HG03342 (cell line): ENCODE results near the gene MUS81.

Source experiments
- ATAC-seq: cut with Tn5 transposase; IDR thresholded peaks from one replicate; pipeline ENCODE4 v1.9.1; 2021; ENCODE audit warnings: mild to moderate bottlenecking, moderate library complexity; ENCODE audit not compliant: unreplicated experiment

Gene MUS81

GRCh38 chr11:65872586-65873317, 12.5 kb downstream of the MUS81 start, which contains the start of gene EFEMP2:
Gene EFEMP2, minus strand, starts transcription at chr11:65872800. Its CDS starts 446 bp downstream, at chr11:65872354.
- ATAC-seq, result no peak

DNA sequence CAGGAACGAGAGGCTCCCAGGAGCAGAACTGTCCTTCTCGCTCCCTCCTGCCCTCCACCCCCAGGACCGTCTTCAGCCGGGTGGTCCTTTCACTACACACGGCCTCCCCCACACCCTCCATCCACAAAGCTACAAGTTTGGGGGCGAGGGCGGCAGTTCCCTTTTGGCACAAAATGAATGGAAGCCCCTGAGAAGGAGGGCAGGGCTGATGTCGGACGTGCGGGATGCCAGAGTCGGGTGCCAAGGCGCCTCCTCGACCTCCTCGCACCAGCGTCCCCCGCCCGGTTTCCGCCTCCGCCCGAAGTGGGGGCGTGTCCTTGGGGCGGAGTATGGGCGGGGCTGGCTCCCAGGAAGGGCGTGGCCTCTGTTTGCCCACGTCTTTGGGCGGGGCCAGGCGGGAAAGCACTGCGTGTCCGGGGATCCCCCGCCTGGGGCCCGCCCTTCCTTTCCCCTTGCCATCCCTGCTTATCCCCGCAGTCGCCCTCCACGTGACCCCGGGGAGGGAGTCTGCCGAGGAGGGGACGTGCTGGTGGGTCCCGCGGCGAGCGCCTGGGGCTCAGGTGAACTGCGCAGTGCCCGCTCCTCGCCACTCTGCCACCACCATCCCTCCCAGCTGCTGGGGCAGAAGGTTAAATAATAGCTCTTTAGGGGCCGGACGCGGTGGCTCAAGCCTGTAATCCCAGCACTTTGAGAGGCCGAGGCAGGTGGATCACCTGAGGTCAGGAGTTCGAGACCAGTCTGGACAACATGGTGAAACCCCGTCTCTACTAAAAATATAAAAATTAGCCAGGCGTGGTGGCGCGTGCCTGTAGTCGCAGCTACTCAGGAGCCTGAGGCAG, 13.3 kb downstream of the MUS81 start:
- ATAC-seq, result peak; percentile 75

DNA sequence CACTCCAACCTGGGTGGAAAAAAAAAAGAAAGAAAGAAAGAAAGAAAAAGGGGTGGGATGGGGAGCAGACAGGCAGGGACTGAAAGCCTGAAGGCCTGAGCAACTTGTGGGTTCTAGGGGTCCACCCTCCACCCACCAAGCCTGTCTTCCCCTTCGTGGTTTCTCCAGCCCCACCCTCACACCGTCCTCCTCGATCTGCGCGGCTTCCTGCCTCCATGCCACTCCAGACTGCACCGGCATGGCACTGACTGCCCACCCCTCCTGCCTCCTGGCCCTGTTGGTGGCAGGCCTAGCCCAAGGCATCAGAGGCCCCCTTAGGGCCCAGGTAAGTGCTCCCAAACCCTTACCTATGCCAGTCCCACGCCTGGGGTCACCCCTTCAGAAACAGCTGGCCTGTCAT, 19.4 kb downstream of the MUS81 start, which contains the start of gene CTSW:
Gene CTSW, plus strand, starts transcription at position 221 of the 400 bp plus-strand sequence. Its CDS starts 18 bp downstream, at position 239.
- no peak for ATAC-seq

- no peak for ATAC-seq
Observed at GRCh38 chr11:65880027-65880426, 19.8 kb downstream of the MUS81 start.

DNA sequence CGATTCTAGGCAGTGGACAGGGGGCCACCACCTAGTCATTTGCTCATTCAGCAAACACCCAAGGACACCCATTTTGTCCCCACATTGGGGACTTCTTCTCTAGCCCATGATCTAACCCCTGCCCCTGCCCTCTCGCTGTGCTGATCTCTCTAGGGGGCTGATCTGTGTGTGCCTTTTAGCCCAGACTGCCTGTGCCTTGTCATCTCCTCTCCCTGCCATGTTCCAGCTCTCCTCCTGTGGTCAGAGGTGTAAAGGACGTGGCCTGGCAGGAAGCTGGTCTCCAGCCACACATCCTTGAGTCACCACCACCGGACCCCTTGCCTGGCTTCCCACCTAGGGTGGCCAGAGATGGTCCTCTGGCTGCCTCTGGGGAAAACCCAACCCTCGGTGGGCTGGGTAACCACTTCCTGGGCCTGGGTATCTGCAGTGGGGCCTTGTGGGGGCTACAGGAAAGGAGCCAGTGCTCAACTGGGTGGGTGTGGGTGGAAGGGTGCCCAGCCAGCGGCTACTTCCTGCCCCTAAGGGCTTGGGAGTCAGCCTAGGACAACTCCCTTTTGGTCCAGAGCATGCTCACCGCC, 20.7 kb downstream of the MUS81 start:
- no peak for ATAC-seq

DNA sequence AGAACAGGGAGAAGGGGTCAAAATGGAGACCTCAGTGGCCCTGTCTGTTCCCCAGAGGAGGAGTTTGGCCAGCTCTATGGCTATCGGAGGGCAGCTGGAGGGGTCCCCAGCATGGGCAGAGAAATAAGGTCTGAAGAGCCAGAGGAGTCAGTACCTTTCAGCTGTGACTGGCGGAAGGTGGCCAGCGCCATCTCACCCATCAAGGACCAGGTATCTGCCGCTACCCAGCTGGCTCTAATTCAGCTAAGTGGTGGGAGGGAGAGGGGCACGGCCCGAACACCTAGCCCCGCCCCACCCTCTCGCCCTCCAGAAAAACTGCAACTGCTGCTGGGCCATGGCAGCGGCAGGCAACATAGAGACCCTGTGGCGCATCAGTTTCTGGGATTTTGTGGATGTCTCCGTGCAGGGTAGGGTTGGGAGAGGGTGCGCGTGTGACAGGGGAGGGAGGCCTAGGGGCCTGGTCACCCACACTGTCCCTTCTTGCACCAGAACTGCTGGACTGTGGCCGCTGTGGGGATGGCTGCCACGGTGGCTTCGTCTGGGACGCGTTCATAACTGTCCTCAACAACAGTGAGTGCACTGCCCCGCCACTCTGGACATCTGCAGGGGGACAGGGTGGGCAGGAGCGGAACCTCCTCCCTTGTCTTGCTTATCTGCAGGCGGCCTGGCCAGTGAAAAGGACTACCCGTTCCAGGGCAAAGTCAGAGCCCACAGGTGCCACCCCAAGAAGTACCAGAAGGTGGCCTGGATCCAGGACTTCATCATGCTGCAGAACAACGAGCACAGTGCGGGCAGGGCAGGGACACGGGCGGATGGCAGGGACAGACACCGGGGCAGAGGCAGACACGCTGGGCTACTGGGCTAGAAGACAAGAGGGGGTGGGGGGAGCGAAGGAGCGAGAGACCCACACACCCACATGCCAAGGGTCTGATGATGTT, 22.2 kb downstream of the MUS81 start:
- no peak for ATAC-seq

DNA sequence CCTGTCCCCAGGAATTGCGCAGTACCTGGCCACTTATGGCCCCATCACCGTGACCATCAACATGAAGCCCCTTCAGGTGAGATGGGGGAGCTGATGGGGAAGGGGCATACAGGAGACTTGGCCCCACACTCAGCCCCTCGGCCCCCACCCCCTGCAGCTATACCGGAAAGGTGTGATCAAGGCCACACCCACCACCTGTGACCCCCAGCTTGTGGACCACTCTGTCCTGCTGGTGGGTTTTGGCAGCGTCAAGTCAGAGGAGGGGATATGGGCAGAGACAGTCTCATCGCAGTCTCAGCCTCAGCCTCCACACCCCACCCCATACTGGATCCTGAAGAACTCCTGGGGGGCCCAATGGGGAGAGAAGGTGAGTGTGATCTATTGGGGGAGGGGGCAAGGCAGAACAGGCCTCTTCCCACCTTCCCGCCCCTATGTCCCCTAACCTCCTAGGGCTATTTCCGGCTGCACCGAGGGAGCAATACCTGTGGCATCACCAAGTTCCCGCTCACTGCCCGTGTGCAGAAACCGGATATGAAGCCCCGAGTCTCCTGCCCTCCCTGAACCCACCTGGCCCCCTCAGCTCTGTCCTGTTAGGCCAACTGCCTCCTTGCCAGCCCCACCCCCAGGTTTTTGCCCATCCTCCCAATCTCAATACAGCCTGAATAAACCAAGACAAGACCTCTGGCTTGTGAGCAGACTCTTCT, 23.0 kb downstream of the MUS81 start:
- ATAC-seq, result no peak

DNA sequence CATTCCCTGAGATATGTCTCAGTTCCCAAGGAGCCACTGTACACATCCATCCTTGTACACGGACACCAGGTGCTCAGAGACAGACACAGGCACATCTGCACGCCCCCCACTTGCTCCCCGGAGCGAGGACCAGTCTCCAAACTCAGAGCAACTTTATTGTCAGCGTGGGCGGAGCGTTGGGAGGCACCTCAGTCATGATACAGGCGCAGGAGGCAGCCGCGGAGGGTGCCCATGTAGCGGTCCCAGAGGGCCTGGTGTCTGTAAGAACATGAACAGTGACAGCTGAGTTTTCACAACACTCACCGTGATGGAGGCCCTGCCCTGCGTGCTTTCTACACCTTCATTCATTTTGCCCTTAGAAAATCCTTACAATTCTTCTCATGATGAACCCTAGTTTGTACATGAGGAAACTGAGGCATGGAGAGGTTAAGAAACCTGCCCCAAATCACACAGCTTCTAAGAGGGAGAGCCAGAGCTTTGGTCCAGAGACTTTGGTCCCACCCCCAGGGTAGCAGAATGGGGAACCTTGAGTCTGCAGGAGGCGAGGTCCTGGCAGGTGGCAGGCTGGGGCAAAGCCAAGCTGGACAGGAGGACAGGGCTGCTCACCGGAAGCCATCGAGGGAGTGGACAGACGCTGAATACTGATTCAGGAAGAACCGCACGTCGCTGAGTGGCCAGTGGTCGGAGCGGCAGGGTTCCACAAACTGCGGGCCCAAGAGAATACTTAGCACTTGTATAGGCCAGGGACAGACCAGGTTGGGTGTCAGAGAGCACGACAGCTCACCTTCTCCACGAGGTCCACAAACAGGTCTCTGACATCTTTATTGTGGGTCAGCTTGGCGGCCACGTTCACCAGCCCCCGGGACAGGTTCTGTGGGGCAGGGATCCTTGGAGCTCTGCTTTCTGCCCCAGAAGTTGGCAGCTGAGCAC, 23.8 kb downstream of the MUS81 start:
- ATAC-seq, result no peak

- no peak for ATAC-seq
Observed at GRCh38 chr11:65884716-65885092, 24.5 kb downstream of the MUS81 start.

- ATAC-seq, result no peak
Observed at GRCh38 chr11:65885231-65885630, 25.0 kb downstream of the MUS81 start.

GRCh38 chr11:65885808-65886536, 25.7 kb downstream of the MUS81 start:
- no peak for ATAC-seq

GRCh38 chr11:65886826-65887722, 26.8 kb downstream of the MUS81 start:
- ATAC-seq, result no peak

DNA sequence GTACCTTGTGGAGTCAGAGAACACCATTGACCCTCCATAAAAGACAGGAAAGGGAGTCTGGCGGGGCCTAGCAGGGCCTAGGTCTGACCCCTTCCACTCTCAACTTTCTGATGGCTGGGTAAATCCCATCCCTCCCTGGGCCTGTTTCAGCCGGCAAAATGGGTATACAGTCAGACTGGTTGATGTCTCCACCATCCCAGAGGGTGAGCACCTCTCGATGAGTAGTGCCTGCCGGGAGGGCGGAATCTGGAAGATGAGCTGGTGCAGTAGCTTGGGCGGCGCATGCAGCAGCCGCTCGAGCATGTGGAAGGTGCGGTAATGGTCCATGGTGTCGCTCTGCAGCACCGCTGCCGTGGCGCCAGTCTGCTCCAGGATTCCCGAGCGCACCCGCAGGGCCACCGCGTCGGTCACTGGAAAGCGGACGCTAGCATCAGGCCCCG, 27.5 kb downstream of the MUS81 start:
- no peak for ATAC-seq

DNA sequence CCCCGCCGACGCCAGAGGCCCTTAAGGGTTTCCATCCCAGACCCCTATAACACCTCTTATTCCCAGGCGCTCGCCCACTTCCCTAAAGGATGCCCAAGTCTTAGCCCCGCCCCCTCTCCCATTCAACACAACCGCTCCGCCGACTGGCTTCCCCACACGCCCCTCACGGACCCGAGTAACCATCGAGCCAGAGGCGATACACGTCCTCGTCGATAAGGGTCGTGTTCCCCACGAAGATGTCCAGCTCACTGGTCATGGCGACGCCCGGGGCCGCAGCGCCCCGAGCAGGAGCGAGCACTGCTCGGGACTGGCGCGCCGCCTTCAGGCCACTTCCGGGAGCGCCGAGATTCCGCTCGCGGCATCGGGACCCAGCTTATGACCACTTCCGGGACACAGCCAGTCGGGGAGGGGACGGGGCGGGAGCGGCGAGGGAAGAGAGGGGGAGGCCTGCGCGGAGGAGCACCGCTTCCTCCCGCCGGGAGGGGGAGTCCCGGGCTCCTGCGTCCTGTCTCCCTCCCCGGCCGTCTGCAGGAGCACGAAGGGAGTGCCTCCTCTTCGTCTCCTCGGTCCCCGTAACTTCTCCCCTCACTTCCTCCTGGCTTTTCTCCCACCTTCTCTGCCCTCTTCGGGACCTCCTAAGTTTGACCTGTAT, 28.1 kb downstream of the MUS81 start, which contains the start of gene FIBP:
Gene FIBP, minus strand, starts transcription at position 309 of the 652 bp plus-strand sequence. Its CDS starts 53 bp downstream, at position 256.
- ATAC-seq, result peak; percentile 41

DNA sequence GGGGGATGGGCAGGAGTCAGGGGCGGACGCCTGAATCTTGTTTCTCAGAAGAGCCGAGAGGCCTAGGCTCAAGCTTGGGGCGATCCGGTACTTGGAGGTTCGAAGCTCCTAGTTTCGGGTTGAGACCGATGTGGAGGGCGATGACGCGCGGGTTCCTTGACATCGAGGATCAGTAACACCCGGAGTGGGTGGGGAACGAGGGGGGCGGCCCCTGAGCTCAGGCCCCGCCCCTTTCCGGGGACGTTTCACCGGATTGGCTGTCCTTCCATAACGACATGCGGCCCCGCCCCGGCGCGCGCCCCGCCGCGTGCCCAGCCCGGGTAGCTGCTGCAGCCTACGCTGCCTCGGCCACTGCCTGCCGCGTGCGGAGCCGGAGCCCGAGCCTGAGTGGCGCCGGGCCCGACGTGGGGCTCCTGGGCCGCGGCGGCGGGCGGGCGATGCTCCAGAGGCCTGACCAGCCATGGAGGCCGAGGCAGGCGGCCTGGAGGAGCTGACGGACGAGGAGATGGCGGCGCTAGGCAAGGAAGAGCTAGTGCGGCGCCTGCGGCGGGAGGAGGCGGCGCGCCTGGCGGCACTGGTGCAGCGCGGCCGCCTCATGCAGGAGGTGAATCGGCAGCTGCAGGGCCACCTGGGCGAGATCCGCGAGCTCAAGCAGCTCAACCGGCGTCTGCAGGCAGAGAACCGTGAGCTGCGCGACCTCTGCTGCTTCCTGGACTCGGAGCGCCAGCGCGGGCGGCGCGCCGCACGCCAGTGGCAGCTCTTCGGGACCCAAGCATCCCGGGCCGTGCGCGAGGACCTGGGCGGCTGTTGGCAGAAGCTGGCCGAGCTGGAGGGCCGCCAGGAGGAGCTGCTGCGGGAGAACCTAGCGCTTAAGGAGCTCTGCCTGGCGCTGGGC, 30.3 kb downstream of the MUS81 start, which contains the start of gene CCDC85B:
Gene CCDC85B, plus strand, starts transcription at position 350 of the 895 bp plus-strand sequence. Its CDS starts 111 bp downstream, at position 461.
- ATAC-seq, result peak; percentile 54
